ENCODE results near the gene ACOXL. TPM values are rescaled to one million over a fixed set of nuclear protein-coding genes. Genes with fewer than 3 reads are reported as not detected.
A peak's percentile ranks its signal among the peaks of the same experiment; 100 is the strongest.

Gene ACOXL
- total RNA-seq, 2 experiments from 2014 or later, result not detected

DNA sequence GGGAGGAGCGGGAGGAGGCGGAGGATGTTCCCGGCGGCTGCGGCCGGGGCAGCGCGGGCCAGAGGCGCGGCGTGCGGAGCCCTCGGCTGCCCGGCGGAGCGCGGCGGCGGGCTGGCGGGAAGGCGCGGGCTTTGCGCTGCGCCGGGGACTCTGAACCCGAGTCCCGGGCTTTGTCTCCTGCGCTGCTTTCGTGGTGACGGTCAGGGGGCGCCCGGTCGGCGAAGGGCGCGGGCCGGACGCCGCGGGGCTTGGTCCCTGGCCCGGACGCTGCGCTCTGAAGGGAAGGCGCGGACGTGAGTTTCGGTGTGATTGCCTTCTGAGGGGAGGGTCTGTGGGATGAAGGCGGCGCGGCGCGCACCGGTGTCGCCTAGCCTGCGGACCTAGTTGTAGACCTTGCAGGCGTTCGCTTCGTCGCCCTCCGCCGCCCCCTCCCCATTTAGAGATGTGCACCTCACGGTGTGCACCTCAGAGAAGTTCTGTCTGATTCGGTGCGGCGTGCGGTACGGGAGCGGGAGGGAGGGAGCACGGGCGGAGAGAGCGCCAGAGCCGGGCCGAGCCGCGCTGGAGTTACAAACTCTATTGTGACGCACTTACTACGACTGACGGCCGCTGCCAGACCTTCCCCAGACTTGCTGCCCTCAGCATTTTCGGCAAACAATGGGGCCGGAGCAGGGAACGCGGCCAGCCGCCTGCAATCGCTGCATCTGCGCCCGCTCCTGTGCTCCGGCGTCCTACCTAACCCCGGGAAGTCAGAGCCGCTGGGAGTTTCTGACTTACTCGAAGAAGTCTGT, 390.5 kb downstream of the ACOXL start:
- DNase-seq, result peak; percentile 38
- H3K27me3 Mint-ChIP-seq (ENCODE audit: low read depth), result peaks cover 17% of the 10 kb centered on the region
- intact Hi-C loops (cut with micrococcal nuclease), result loop anchor here (1.0 to 5.0 kb wide), 2 partner anchors 11 to 446 kb away; partner anchors contain the start of gene BUB1
- no peaks in the 10 kb centered on the region for H3K9me3 Mint-ChIP-seq
- peak overlapping the region; percentile 83 for H3K4me3 Mint-ChIP-seq
- CTCF ChIA-PET, result no interaction called here
- peaks cover 35% of the 10 kb centered on the region for H3K36me3 Mint-ChIP-seq (ENCODE audit: low read depth)
- no peak overlapping the region for H3K27ac Mint-ChIP-seq
- H3K4me1 Mint-ChIP-seq (ENCODE audit: low read depth), result peaks cover 41% of the 10 kb centered on the region

DNA sequence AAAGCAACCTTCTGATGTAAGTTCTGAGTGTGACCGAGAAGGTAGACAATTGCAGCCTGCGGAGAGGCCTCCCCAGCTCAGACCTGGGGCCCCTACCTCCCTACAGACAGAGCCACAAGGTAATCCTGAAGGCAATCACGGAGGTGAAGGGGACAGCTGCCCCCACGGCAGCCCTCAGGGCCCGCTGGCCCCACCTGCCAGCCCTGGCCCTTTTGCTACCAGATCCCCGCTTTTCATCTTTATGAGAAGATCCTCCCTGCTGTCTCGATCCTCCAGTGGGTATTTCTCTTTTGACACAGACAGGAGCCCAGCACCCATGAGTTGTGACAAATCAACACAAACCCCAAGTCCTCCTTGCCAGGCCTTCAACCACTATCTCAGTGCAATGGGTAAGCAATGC, 391.4 kb downstream of the ACOXL start:
- Mint-ChIP-seq H3K4me1 (ENCODE audit: low read depth) (peaks cover 35% of the 10 kb centered on the region), H3K36me3 (ENCODE audit: low read depth) (peaks cover 39% of the 10 kb centered on the region), H3K27ac (no peak overlapping the region), H3K27me3 (ENCODE audit: low read depth) (peaks cover 12% of the 10 kb centered on the region), H3K4me3 (peak overlapping the region; percentile 5), H3K9me3 (no peaks in the 10 kb centered on the region)
- intact Hi-C loops (cut with micrococcal nuclease), result loop anchor here (1.0 to 5.0 kb wide), 2 partner anchors 11 to 446 kb away; partner anchors contain the start of gene BUB1
- CTCF ChIA-PET, result no interaction called here
- no peak for DNase-seq

DNA sequence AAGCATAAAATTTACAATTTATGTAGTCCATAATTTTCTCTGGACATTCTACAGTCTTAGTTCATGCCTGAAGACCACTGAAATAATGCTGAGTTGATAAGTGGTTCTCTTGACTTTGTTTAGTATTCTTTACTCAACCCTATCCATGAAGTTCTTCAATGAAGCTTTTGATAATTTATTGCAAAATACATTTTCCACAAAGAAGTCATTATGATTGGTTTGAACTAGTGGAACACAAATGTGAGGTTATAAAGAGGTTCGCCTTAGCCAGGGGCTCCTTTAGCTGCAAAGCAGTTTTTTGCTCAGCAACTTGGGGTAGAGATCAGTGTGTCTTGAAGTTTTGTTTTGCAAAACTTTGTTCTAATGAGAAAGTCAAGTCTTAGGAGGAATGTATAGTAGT, 394.2 kb downstream of the ACOXL start:
- H3K4me3 Mint-ChIP-seq, result no peak overlapping the region
- DNase-seq, result no peak
- H3K4me1 Mint-ChIP-seq (ENCODE audit: low read depth), result peaks cover 29% of the 10 kb centered on the region
- intact Hi-C loops (cut with micrococcal nuclease), result no loop called here
- no peaks in the 10 kb centered on the region for H3K9me3 Mint-ChIP-seq
- H3K36me3 Mint-ChIP-seq (ENCODE audit: low read depth), result peaks cover 49% of the 10 kb centered on the region
- CTCF ChIA-PET, result interaction anchor here (1.1 kb wide), 1 partner anchor 18 kb away, joined by 3 read pairs; no protein-coding TSS in a partner anchor
- H3K27ac Mint-ChIP-seq, result no peak overlapping the region
- no peaks in the 10 kb centered on the region for H3K27me3 Mint-ChIP-seq (ENCODE audit: low read depth)

DNA sequence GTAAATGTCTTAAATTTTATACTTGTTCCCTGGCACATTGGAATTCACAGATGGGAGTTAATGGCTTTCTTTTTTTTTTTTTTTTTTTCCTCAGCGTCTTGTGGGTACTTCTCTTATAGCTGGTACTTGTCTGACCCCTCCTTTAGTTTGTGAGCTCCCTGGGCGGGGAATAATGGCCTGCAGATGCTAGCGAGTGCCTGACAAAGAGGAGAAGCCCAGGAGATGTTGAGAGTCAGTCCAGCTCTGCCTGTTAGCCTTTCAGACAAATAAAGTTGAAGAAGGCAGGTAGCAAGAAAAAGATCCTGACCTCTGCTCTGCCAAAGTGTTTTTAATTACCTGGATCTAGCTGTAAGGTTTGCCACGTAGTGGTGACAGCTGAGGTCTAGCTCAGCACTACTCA, 395.0 kb downstream of the ACOXL start:
- Mint-ChIP-seq H3K4me1 (ENCODE audit: low read depth) (peaks cover 29% of the 10 kb centered on the region), H3K27ac (no peak overlapping the region), H3K27me3 (ENCODE audit: low read depth) (no peaks in the 10 kb centered on the region), H3K9me3 (no peaks in the 10 kb centered on the region), H3K36me3 (ENCODE audit: low read depth) (peaks cover 53% of the 10 kb centered on the region), H3K4me3 (no peak overlapping the region)
- no peak for DNase-seq
- intact Hi-C loops (cut with micrococcal nuclease), result no loop called here
- CTCF ChIA-PET, result no interaction called here

DNA sequence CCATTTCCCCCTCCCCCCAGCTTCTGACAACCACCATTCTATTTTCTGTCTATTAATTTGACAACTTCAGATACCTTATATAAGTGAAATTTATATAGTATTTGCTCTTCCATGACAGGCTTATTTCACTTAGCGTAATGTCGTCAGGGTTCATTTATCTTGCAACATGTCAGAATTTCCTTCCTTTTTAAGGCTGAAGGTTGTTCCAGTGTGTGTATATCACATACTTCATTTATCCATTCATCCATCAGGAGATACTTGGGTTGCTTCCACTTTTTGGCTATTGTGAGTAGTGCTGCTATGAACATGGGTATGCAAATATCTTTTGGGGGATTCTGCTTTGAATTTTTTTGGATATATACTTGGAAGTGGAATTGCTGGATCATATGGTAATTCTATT, 395.7 kb downstream of the ACOXL start:
- Mint-ChIP-seq H3K36me3 (ENCODE audit: low read depth) (peaks cover 53% of the 10 kb centered on the region), H3K4me3 (no peak overlapping the region), H3K9me3 (no peaks in the 10 kb centered on the region), H3K27me3 (ENCODE audit: low read depth) (no peaks in the 10 kb centered on the region), H3K4me1 (ENCODE audit: low read depth) (peaks cover 28% of the 10 kb centered on the region), H3K27ac (no peak overlapping the region)
- no peak for DNase-seq
- CTCF ChIA-PET, result no interaction called here
- intact Hi-C loops (cut with micrococcal nuclease), result no loop called here

DNA sequence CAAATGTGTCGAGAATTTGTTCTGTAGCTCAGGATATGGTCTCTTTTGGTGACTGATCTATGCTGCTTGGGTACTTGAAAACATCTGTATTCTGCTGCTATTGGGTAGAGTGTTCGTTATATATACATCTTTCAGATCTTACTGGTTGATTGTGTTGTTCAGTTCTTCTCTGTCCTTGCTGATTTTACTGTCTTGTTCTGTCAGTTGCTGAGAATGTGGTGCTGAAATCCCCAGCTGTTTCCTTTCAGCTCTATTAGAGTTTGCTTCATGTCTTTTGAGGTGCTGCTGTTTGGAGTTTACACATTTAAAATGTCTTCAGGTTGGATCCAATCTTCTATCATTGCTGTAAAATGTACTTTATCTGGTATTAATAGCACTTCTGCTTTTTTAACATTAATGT, 401.2 kb downstream of the ACOXL start:
- Mint-ChIP-seq H3K27ac (no peak overlapping the region), H3K36me3 (ENCODE audit: low read depth) (peaks cover 29% of the 10 kb centered on the region), H3K27me3 (ENCODE audit: low read depth) (no peaks in the 10 kb centered on the region), H3K9me3 (no peaks in the 10 kb centered on the region), H3K4me1 (ENCODE audit: low read depth) (peaks cover 22% of the 10 kb centered on the region), H3K4me3 (no peak overlapping the region)
- CTCF ChIA-PET, result no interaction called here
- intact Hi-C loops (cut with micrococcal nuclease), result loop anchor here (1.0 kb wide), 1 partner anchor 10 kb away; no protein-coding TSS in a partner anchor
- DNase-seq, result no peak

DNA sequence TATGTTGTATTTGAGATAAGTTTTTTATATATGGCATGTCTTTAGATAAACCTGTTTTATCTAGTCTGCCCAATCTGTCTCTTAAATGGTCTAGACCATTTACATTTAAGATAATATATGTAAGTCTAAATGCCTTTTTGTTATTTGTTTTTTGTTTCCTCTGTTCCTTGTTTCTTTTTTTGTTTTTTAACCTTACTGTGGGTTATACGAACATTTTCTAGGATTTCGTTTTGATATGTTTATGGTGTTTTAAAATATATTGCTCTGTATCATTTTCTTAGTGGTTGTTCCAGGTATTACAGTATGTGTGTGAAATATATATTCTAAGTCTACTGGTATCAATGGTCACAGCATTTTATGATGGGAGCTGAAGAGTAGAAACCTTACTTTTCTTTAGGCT, 401.7 kb downstream of the ACOXL start:
- CTCF ChIA-PET, result no interaction called here
- H3K36me3 Mint-ChIP-seq (ENCODE audit: low read depth), result peaks cover 33% of the 10 kb centered on the region
- intact Hi-C loops (cut with micrococcal nuclease), result loop anchor here (1.0 kb wide), 1 partner anchor 11 kb away; no protein-coding TSS in a partner anchor

DNA sequence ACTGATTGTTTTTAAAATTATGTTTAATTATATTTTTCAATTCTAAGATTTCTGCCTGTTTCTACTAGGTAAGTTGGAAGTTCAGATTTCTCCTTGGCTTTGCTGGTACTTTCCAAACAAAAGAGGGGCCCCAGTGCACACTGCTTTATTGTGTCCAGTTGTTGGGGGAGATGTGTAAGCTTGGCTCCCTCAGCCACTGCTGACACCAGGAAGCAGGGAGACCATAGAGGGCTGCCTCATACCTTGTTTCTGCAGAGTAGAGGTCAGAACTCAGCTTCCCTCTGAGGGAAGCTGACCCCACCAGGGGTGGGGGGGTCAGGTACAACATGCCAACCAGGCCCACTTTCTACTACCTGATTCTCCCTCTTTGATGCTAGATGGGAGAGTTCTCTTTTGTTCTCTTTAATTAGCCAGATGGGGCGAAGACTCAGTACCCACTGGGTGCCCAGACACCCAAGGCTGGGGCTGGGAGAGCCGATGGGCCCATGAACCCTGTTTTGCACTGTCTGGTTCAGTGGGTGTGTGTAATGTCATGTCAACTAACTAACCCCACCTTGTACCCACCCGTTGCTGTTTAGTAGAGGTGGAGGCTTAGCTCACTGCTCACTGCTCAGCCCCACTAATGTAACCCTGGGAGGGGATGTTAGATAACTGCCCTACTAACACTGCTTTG, 403.0 kb downstream of the ACOXL start:
- CTCF ChIA-PET, result no interaction called here
- intact Hi-C loops (cut with micrococcal nuclease), result no loop called here
- DNase-seq, result no peak
- Mint-ChIP-seq H3K27ac (no peak overlapping the region), H3K36me3 (ENCODE audit: low read depth) (peaks cover 37% of the 10 kb centered on the region), H3K27me3 (ENCODE audit: low read depth) (no peaks in the 10 kb centered on the region), H3K4me1 (ENCODE audit: low read depth) (peaks cover 18% of the 10 kb centered on the region), H3K4me3 (no peak overlapping the region), H3K9me3 (no peaks in the 10 kb centered on the region)

More for the DNA sequence above, 401.7 kb downstream of the ACOXL start:
- no peak overlapping the region for H3K27ac Mint-ChIP-seq
- DNase-seq, result no peak
- no peaks in the 10 kb centered on the region for H3K27me3 Mint-ChIP-seq (ENCODE audit: low read depth)
- H3K4me3 Mint-ChIP-seq, result no peak overlapping the region
- H3K4me1 Mint-ChIP-seq (ENCODE audit: low read depth), result peaks cover 22% of the 10 kb centered on the region
- H3K9me3 Mint-ChIP-seq, result no peaks in the 10 kb centered on the region

DNA sequence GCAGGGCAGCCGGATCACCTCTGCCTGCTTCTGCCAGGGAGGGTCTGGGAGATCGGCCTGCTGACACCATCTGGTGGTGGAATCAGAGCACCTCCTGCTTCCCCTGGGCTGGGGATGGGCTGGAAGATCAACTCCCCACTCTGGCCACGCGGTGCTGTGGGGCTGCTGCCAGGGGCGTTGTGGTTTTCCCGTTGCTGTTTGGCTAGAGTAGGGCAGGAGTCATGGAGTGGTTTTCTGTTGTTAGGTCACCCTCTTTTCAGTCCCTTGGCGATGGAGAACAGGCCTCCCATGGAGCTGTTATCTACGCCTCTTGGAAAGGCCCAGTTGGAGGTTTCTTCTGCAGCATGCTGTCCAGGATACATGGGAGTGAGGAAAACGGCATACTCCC, 403.5 kb downstream of the ACOXL start:
- H3K27me3 Mint-ChIP-seq (ENCODE audit: low read depth), result no peaks in the 10 kb centered on the region
- H3K36me3 Mint-ChIP-seq (ENCODE audit: low read depth), result peaks cover 39% of the 10 kb centered on the region
- DNase-seq, result peak; percentile 30
- peaks cover 16% of the 10 kb centered on the region for H3K4me1 Mint-ChIP-seq (ENCODE audit: low read depth)
- no peak overlapping the region for H3K4me3 Mint-ChIP-seq
- CTCF ChIA-PET, result interaction anchor here (1.3 kb wide), 1 partner anchor 18 kb away, joined by 7 read pairs; no protein-coding TSS in a partner anchor
- no peaks in the 10 kb centered on the region for H3K9me3 Mint-ChIP-seq
- H3K27ac Mint-ChIP-seq, result no peak overlapping the region
- intact Hi-C loops (cut with micrococcal nuclease), result no loop called here

DNA sequence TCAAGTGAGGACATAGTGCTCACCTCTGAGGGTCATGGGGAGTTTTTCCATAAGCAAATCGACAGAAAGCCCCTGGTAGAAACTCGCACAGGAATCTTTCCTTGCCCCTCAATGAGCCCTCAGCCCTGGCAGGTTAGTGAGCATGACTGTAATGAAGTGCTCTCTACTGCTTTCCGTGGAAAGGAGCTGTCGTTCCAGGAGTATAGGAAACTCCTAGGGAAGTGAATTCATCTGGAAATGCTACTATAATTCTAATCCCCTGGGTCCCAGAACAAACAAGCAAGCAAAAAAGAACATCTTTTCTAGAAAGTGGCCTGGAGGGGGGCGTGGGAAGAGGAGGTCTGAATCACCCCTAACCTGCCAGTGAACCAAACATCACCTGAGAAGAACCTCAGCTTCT, 406.5 kb downstream of the ACOXL start:
- DNase-seq, result no peak
- Mint-ChIP-seq H3K27me3 (ENCODE audit: low read depth) (no peaks in the 10 kb centered on the region), H3K9me3 (no peaks in the 10 kb centered on the region), H3K36me3 (ENCODE audit: low read depth) (peaks cover 42% of the 10 kb centered on the region), H3K27ac (no peak overlapping the region), H3K4me3 (no peak overlapping the region), H3K4me1 (ENCODE audit: low read depth) (peaks cover 16% of the 10 kb centered on the region)
- intact Hi-C loops (cut with micrococcal nuclease), result no loop called here
- CTCF ChIA-PET, result interaction anchor here (0.9 kb wide), 1 partner anchor 8 kb away, joined by 3 read pairs; no protein-coding TSS in a partner anchor

DNA sequence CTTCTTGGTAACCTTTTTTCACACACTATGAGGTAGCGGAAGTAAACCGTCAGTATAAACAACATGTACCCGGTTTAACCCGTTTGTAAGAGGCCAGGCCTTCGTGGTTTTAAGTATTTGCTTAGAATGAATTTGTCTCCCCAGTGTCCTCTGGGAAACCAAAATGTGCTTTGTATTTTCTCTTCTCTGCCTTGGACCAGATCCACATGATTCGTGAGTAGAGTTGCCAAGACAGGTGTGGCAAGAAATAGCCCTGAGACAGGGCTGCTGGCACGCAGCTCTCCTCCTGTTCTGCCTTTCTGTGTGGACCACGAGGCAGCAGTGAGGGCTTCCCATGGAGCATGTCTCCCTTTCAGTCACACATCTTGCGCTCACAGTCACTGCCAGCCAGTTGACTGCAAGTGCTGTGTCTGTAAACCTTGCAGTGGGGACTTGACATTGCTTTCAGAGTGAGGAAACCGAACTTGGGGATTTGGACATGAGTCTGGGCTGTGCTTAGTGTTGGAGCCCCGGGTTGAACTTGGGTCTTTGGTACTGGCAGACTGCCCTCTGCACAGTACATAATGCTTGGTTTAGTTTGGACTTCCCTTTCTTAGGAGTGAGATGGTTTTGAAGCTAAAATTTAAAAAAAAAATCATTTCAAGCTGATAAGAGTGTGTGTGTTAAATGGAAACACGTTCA, 407.4 kb downstream of the ACOXL start:
- DNase-seq, result no peak
- Mint-ChIP-seq H3K4me1 (ENCODE audit: low read depth) (peaks cover 9% of the 10 kb centered on the region), H3K9me3 (no peaks in the 10 kb centered on the region), H3K27ac (no peak overlapping the region), H3K36me3 (ENCODE audit: low read depth) (peaks cover 42% of the 10 kb centered on the region), H3K4me3 (no peak overlapping the region), H3K27me3 (ENCODE audit: low read depth) (no peaks in the 10 kb centered on the region)
- CTCF ChIA-PET, result interaction anchor here (0.6 to 1.0 kb wide), 2 partner anchors 8 to 881 kb away, joined by 3 to 5 read pairs; no protein-coding TSS in a partner anchor
- intact Hi-C loops (cut with micrococcal nuclease), result no loop called here

DNA sequence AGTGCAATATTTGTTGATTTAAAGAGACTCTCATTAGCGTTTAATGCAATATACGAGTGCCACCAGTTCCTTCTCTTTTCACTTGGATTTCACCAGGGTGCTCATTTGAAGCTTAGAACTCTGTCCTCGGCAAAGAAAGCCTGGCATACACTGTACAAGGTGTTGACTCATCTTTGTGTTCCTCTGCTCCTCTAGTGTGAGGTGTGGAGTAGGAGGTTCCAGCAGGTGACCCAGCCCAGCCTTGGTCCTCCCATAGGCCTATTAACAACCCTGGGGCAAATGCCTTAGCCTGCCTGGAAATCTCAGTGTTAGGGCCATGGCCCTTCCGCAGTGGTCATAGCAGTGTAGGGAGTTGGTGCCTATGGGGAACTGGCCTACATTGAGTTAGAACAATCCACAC, 408.4 kb downstream of the ACOXL start:
- Mint-ChIP-seq H3K27ac (no peak overlapping the region), H3K4me3 (no peak overlapping the region), H3K9me3 (no peaks in the 10 kb centered on the region), H3K4me1 (ENCODE audit: low read depth) (peaks cover 16% of the 10 kb centered on the region), H3K36me3 (ENCODE audit: low read depth) (peaks cover 46% of the 10 kb centered on the region), H3K27me3 (ENCODE audit: low read depth) (no peaks in the 10 kb centered on the region)
- DNase-seq, result no peak
- intact Hi-C loops (cut with micrococcal nuclease), result no loop called here
- CTCF ChIA-PET, result interaction anchor here (0.6 kb wide), 1 partner anchor 880 kb away, joined by 3 read pairs; no protein-coding TSS in a partner anchor
